Body of pancreas (tissue), 4 donors: ENCODE data around the gene LHB. TPM values are rescaled to one million over a fixed set of nuclear protein-coding genes. Genes with fewer than 3 reads are reported as not detected.
A peak's percentile ranks its signal among the peaks of the same experiment; 100 is the strongest.

ENCODE experiments used
- ATAC-seq: fragments of 150-250 bp; one replicate; pipeline ENCODE4 v1.9.1; 2016
- DNase-seq, 4 donors: peaks; one replicate each; pipeline ENCODE4 v3.0.0-alpha.2; 2019
- H3K27ac ChIP-seq, 4 donors: fragments of 200-600 bp; sonication (generic); 1 replicate in 3 of 4; 2 replicates in 1 of 4; pipeline versions ENCODE4 v1.5.1 to v1.6.1; 2016 to 2019; ENCODE audit warnings: mild to moderate bottlenecking in 1 of 4, mixed read lengths in 1 of 4, moderate library complexity in 1 of 4
- H3K27me3 ChIP-seq, 2 donors: fragments of 200-600 bp; sonication (generic); one replicate each; pipeline ENCODE4 v1.6.0; 2016; ENCODE audit warnings: mild to moderate bottlenecking in 1 of 2
- H3K36me3 ChIP-seq, 2 donors: fragments of 200-600 bp; sonication (generic); replicated peaks in 1 of 2; 2 replicates each; pipeline ENCODE4 v1.5.1; 2016; ENCODE audit warnings: low read depth in 2 of 2; ENCODE audit not compliant: insufficient read depth in 1 of 2
- H3K4me1 ChIP-seq: fragments of 200-600 bp; sonication (generic); one replicate; pipeline ENCODE4 v1.6.0; 2016
- H3K4me3 ChIP-seq, 2 donors: fragments of 200-600 bp; sonication (generic); 1 replicate in 1 of 2; 2 replicates in 1 of 2; pipeline ENCODE4 v1.5.1; 2016 to 2019
- H3K9me3 ChIP-seq, 3 donors: fragments of 200-600 bp; sonication (generic); 1 replicate in 2 of 3; 2 replicates in 1 of 3; pipeline ENCODE4 v1.5.1; 2016
- CTCF ChIP-seq, 7 experiments: fragments of 450-650 bp in 4 of 7; fragments of 200-600 bp in 3 of 7; sonication (generic) in 3 of 7; IDR thresholded peaks; one replicate each; pipeline ENCODE4 v1.5.1; 2016 to 2019; ENCODE audit warnings: antibody characterized with exemption in 7 of 7
- POLR2A ChIP-seq, 3 donors: fragments of 450-650 bp; IDR thresholded peaks; one replicate each; pipeline ENCODE4 v1.6.1; 2016; ENCODE audit warnings: antibody characterized with exemption in 3 of 3, mild to moderate bottlenecking in 2 of 3
- WGBS, 2 donors: methylation state at CpG; one replicate each; pipeline ENCODE4 v1.1.5; 2017; 5-methylcytosine and 5-hydroxymethylcytosine counted together
- intact Hi-C: fragments of 100-400 bp; cut with DNase I; formaldehyde crosslinking; loops from one replicate; pipeline ENCODE4 v1.15.1; 2023
- total RNA-seq, 2 donors: library from RNA; depleted of rRNA; stranded (reverse); fragments of >200 nt; gene quantifications; one replicate each; pipeline ENCODE4 v1.1.0, GENCODE V29; 2016

The LHB gene
- total RNA-seq, 2 donors from 2014 or later, result 45.8 TPM; not detected in 1

GRCh38 chr19:49004133-49004532 lies 12.8 kb downstream of the LHB start:
- no peaks in the 10 kb centered on the region for H3K27me3 ChIP-seq
- TF ChIP-seq POLR2A (IDR thresholded peaks at IDR 0.05) (no peak), CTCF (IDR thresholded peaks at IDR 0.05) (no peak)
- H3K4me3 ChIP-seq, result no peak overlapping the region
- peaks cover 0 to 18% of the 10 kb centered on the region in 2 donors for H3K36me3 ChIP-seq
- H3K27ac ChIP-seq, result no peak overlapping the region
- DNase-seq, result no peak
- intact Hi-C loops, result no loop called here
- no peaks in the 10 kb centered on the region for H3K9me3 ChIP-seq
- no peak for ATAC-seq
- no peaks in the 10 kb centered on the region for H3K4me1 ChIP-seq
- 96 to 97% methylated on average over 15 of the region's 15 CpGs for WGBS, 2 donors

- H3K36me3 ChIP-seq, result peaks cover 0 to 8% of the 10 kb centered on the region in 2 donors
- no peaks in the 10 kb centered on the region for H3K9me3 ChIP-seq
- no peak for TF ChIP-seq POLR2A (IDR thresholded peaks at IDR 0.05)
- TF ChIP-seq CTCF (IDR thresholded peaks at IDR 0.05), result peak; percentile 43 to 62 (median 54)
- no peak overlapping the region for H3K27ac ChIP-seq
- DNase-seq (peak; percentile 51 to 67 (median 57)), ATAC-seq (peak; percentile 63)
- H3K4me3 ChIP-seq, result no peak overlapping the region
- 46 to 68% methylated on average over 10 to 16 of the region's 16 CpGs for WGBS, 2 donors
- intact Hi-C loops, result no loop called here
- peaks cover 4% of the 10 kb centered on the region for H3K4me1 ChIP-seq
- H3K27me3 ChIP-seq, result no peaks in the 10 kb centered on the region
These were observed 17.2 kb downstream of the LHB start for GRCh38 chr19:48999481-49000325.

GRCh38 chr19:48997972-48998371 lies 18.9 kb downstream of the LHB start:
- no peaks in the 10 kb centered on the region for H3K9me3 ChIP-seq
- H3K27me3 ChIP-seq, result no peaks in the 10 kb centered on the region
- no peak overlapping the region for H3K4me3 ChIP-seq
- TF ChIP-seq POLR2A (IDR thresholded peaks at IDR 0.05) (no peak), CTCF (IDR thresholded peaks at IDR 0.05) (peak in 4 of 7 experiments; percentile 19 to 35 (median 26))
- no peaks in the 10 kb centered on the region for H3K36me3 ChIP-seq
- peaks cover 11% of the 10 kb centered on the region for H3K4me1 ChIP-seq
- ATAC-seq (no peak), DNase-seq (peak; percentile 32 to 63 (median 52))
- 45% methylated on average over 5 of the region's 5 CpGs; no CpG with 5 or more reads in 1 of the 2 donors for WGBS, 2 donors
- H3K27ac ChIP-seq, result no peak overlapping the region
- intact Hi-C loops, result no loop called here

GRCh38 chr19:48994035-48994386 lies 22.9 kb downstream of the LHB start:
- Histone ChIP-seq H3K4me1 (peaks cover 26% of the 10 kb centered on the region), H3K36me3 (no peaks in the 10 kb centered on the region), H3K9me3 (no peaks in the 10 kb centered on the region), H3K4me3 (peak overlapping the region; percentile 35 to 51), H3K27ac (peak overlapping the region; percentile 85 to 95 (median 89)), H3K27me3 (no peaks in the 10 kb centered on the region)
- 0% methylated on average over 11 to 13 of the region's 13 CpGs for WGBS, 2 donors
- no peak for TF ChIP-seq POLR2A (IDR thresholded peaks at IDR 0.05)
- no peak for TF ChIP-seq CTCF (IDR thresholded peaks at IDR 0.05)
- ATAC-seq (no peak), DNase-seq (no peak)
- intact Hi-C loops, result no loop called here
